Left ventricle myocardium superior (tissue), 1 donor: ENCODE measurements around the gene SLC4A2. TPM values are rescaled to one million over a fixed set of nuclear protein-coding genes. Genes with fewer than 3 reads are reported as not detected.
A peak's percentile ranks its signal among the peaks of the same experiment; 100 is the strongest.

ENCODE experiments used
- ATAC-seq: fragments of 200-7000 bp; cut with Tn5 transposase; one replicate; pipeline ENCODE4 v1.9.1; 2020; ENCODE audit warnings: mild to moderate bottlenecking, moderate library complexity
- DNase-seq: peaks from one replicate; pipeline ENCODE4 v3.0.0-alpha.2; 2020
- intact Hi-C: fragments of 100-400 bp; cut with micrococcal nuclease; formaldehyde crosslinking; loops from one replicate; pipeline ENCODE4 v1.11.0; 2022
- total RNA-seq: library from RNA; stranded (reverse); fragmentation: NEBNext Ultra II Directional; extraction: Animal tissue kit (Norgen Biotek cat#: 25700); gene quantifications from one replicate; pipeline ENCODE4 v1.2.1, GENCODE V29; 2021
- donor health status: DM: no; HTN: yes; CAD: no; lungs with severe emphysema.

Gene SLC4A2
- total RNA-seq, 1 donor from 2014 or later, result 64.1 TPM

- ATAC-seq, result no peak
- DNase-seq, result no peak
- intact Hi-C loops, result no loop called here
Observed at GRCh38 chr7:151073990-151074389, 14.6 kb downstream of the SLC4A2 start.

- intact Hi-C loops, result no loop called here
- DNase-seq (no peak), ATAC-seq (no peak)
Observed at GRCh38 chr7:151074817-151075661, 15.7 kb downstream of the SLC4A2 start.

- ATAC-seq (no peak), DNase-seq (no peak)
- intact Hi-C loops, result no loop called here
Observed at GRCh38 chr7:151075662-151075971, 16.2 kb downstream of the SLC4A2 start.

- DNase-seq (no peak), ATAC-seq (no peak)
- intact Hi-C loops, result no loop called here
Observed at GRCh38 chr7:151075978-151076426, 16.6 kb downstream of the SLC4A2 start.

GRCh38 chr7:151076863-151077704 is 17.7 kb downstream of the SLC4A2 start:
- intact Hi-C loops, result no loop called here
- no peak for ATAC-seq

GRCh38 chr7:151077705-151078232 is 18.4 kb downstream of the SLC4A2 start:
- intact Hi-C loops, result no loop called here
- no peak for DNase-seq

More at GRCh38 chr7:151076863-151077704, 17.7 kb downstream of the SLC4A2 start:
- no peak for DNase-seq

GRCh38 chr7:151078233-151079040 is 19.0 kb downstream of the SLC4A2 start:
- no peak for DNase-seq
- intact Hi-C loops, result no loop called here

More at GRCh38 chr7:151077705-151078232, 18.4 kb downstream of the SLC4A2 start:
- ATAC-seq, result no peak

GRCh38 chr7:151079199-151079910 is 20.0 kb downstream of the SLC4A2 start:
- ATAC-seq (no peak), DNase-seq (no peak)
- intact Hi-C loops, result no loop called here

More at GRCh38 chr7:151078233-151079040, 19.0 kb downstream of the SLC4A2 start:
- ATAC-seq, result no peak

GRCh38 chr7:151080067-151080521 is 20.7 kb downstream of the SLC4A2 start:
- intact Hi-C loops, result no loop called here
- peak; percentile 52 for DNase-seq
- peak; percentile 6 for ATAC-seq

GRCh38 chr7:151080522-151081169 is 21.3 kb downstream of the SLC4A2 start, which contains the start of gene FASTK:
Gene FASTK (minus strand): TSS chr7:151080809. CDS start chr7:151080766, 43 bp downstream.
- intact Hi-C loops, result no loop called here
- ATAC-seq, result peak; percentile 82
- DNase-seq, result peak; percentile 95

- intact Hi-C loops, result no loop called here
- ATAC-seq (peak; percentile 10), DNase-seq (peak; percentile 66)
Observed at GRCh38 chr7:151081170-151082101, 22.0 kb downstream of the SLC4A2 start.

- intact Hi-C loops, result no loop called here
- DNase-seq (no peak), ATAC-seq (no peak)
Observed at GRCh38 chr7:151082141-151083070, 23.0 kb downstream of the SLC4A2 start.

- ATAC-seq, result peak; percentile 31
- DNase-seq, result peak; percentile 90
- intact Hi-C loops, result no loop called here
Observed at GRCh38 chr7:151083071-151083823, 23.9 kb downstream of the SLC4A2 start, which contains the start of gene TMUB1. Gene TMUB1 (minus strand): TSS chr7:151083493. CDS start chr7:151082563, 930 bp downstream.

- ATAC-seq (no peak), DNase-seq (no peak)
- intact Hi-C loops, result no loop called here
Observed at GRCh38 chr7:151083824-151084160, 24.4 kb downstream of the SLC4A2 start.

- ATAC-seq (no peak), DNase-seq (no peak)
- intact Hi-C loops, result no loop called here
Observed at GRCh38 chr7:151085329-151085690, 25.9 kb downstream of the SLC4A2 start.
